Tibial nerve (tissue), 3 donors: ENCODE data around the gene GNAZ.

ENCODE experiments used
- CTCF ChIP-seq, 5 experiments: fragments of 200-600 bp in 3 of 5; fragments of 450-650 bp in 2 of 5; sonication (generic) in 3 of 5; IDR thresholded peaks; one replicate each; pipeline ENCODE4 v1.5.1; 2016 to 2019; ENCODE audit warnings: antibody characterized with exemption in 5 of 5, mild to moderate bottlenecking in 3 of 5, moderate library complexity in 2 of 5
- POLR2A ChIP-seq, 2 donors: fragments of 450-650 bp; IDR thresholded peaks; one replicate each; pipeline ENCODE4 v1.6.1; 2017; ENCODE audit warnings: antibody characterized with exemption in 2 of 2, mild to moderate bottlenecking in 2 of 2, moderate library complexity in 2 of 2

DNA sequence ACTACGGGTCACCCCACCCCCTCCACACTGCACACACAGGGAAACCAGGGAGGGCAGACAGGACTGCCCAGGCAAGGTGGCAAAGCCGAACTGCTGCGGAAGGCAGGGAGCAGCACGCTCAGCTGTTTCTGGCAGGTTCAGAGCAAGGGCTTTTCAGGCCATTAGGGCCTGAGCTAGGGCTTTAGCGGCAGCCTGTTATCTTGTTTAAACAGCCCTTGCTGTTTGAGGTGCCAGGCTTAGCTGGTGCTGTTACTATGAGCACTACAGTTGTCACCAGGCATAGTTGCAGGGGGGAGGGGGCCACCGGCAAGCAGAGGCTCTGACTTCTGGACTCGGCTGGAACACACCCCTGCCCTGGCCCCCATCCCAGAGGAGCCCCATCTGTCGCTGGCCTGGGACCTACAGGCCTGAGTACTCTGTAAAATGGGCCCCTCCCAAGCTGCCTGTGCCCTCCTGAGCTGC, 36.6 kb downstream of the GNAZ start:
- TF ChIP-seq POLR2A (IDR thresholded peaks at IDR 0.05) (no peak), CTCF (IDR thresholded peaks at IDR 0.05) (no peak)
